Endothelial cell of umbilical vein (primary cell): Measurements from ENCODE around the gene TBCC. TPM values are rescaled to one million over a fixed set of nuclear protein-coding genes. Genes with fewer than 3 reads are reported as not detected.

Experiments
- BruUV-seq: library from RNA; stranded (reverse); fragments of 400-500 nt; replicated peaks from 2 replicates; lab custom pipeline; 2021; lab: Mats Ljungman, UMichigan
- CTCF ChIA-PET: fragments of 300-600, 350-600 bp; sonication (Branson Sonifier 250); formaldehyde crosslinking; loops from one replicate; lab custom pipeline; 2021; ENCODE audit warnings: antibody characterized with exemption, inconsistent platforms; lab: Charles Lee
- POLR2A ChIA-PET: fragments of 300-600, 350-600 bp; sonication (Branson Sonifier 250); formaldehyde crosslinking; loops from one replicate; lab custom pipeline; 2021; ENCODE audit warnings: antibody characterized with exemption, inconsistent platforms; lab: Charles Lee
- DNase-seq: peaks from one replicate; pipeline ENCODE4 v3.0.0-alpha.2; 2011; ENCODE audit warnings: low read depth, low spot score
- FAIRE-seq: peaks from 2 replicates; lab custom pipeline; 2011; peaks lifted over from hg19 to GRCh38; lab: Jason Lieb, UNC
- H2AFZ ChIP-seq: 2 replicates; pipeline ENCODE4 v1.6.0; 2012; ENCODE audit warnings: low read depth, low read length, control low read depth, inconsistent platforms
- H3K27ac ChIP-seq: 2 replicates; pipeline ENCODE4 v1.5.1; 2011; ENCODE audit warnings: low read depth, mild to moderate bottlenecking, control low read depth, low read length, moderate library complexity; ENCODE audit not compliant: insufficient read depth
- H3K27me3 ChIP-seq, 2 experiments: 2 replicates each; pipeline versions ENCODE4 v1.6.0 to v1.6.1; 2011; ENCODE audit warnings: low read length in 2 of 2, mixed read lengths in 1 of 2; ENCODE audit not compliant: control insufficient read depth in 2 of 2, insufficient read depth in 2 of 2
- H3K36me3 ChIP-seq, 2 experiments: 2 replicates in 1 of 2; 3 replicates in 1 of 2; pipeline ENCODE4 v1.5.1; 2011; ENCODE audit warnings: low read length in 2 of 2, mild to moderate bottlenecking in 1 of 2, moderate library complexity in 1 of 2; ENCODE audit not compliant: control insufficient read depth in 2 of 2, insufficient read depth in 2 of 2; ENCODE audit errors: extremely low read depth in 1 of 2
- H3K4me1 ChIP-seq: 3 replicates; pipeline ENCODE4 v1.5.1; 2011; ENCODE audit warnings: mild to moderate bottlenecking, low read length; ENCODE audit not compliant: control insufficient read depth, insufficient read depth; ENCODE audit errors: extremely low read depth
- H3K4me2 ChIP-seq: 2 replicates; pipeline ENCODE4 v1.6.1; 2011; ENCODE audit warnings: low read length, control low read depth, mixed read lengths; ENCODE audit not compliant: insufficient read depth
- H3K4me3 ChIP-seq, 3 experiments: fragments of 200-600 bp in 1 of 3; sonication (generic), shearing (Covaris generic) in 1 of 3; replicated peaks in 1 of 3; 2 replicates each; pipeline ENCODE4 v1.5.1; 2011 to 2016; ENCODE audit warnings: control low read depth in 3 of 3, low read length in 3 of 3, mild to moderate bottlenecking in 2 of 3, inconsistent platforms in 1 of 3, low read depth in 1 of 3, moderate library complexity in 1 of 3; ENCODE audit not compliant: insufficient read depth in 1 of 3
- H3K79me2 ChIP-seq: 2 replicates; pipeline ENCODE4 v1.6.0; 2012; ENCODE audit warnings: low read length, inconsistent platforms; ENCODE audit not compliant: control insufficient read depth, insufficient read depth
- H3K9ac ChIP-seq: replicated peaks from 2 replicates; pipeline ENCODE3; 2011; ENCODE audit warnings: low read length, control low read depth; ENCODE audit not compliant: insufficient read depth; ENCODE audit errors: extremely low read depth
- H3K9me1 ChIP-seq: replicated peaks from 3 replicates; pipeline ENCODE4 v1.6.0; 2011; ENCODE audit warnings: mild to moderate bottlenecking, low read length; ENCODE audit not compliant: control insufficient read depth, insufficient read depth; ENCODE audit errors: extremely low read depth
- H3K9me3 ChIP-seq: replicated peaks from 2 replicates; pipeline ENCODE4 v1.5.1; 2012; ENCODE audit warnings: low read length, inconsistent platforms; ENCODE audit not compliant: control insufficient read depth, insufficient read depth
- H4K20me1 ChIP-seq: replicated peaks from 2 replicates; pipeline ENCODE3; 2011; ENCODE audit warnings: mild to moderate bottlenecking, low read length; ENCODE audit not compliant: control insufficient read depth, insufficient read depth; ENCODE audit errors: extremely low read depth
- EZH2 ChIP-seq: IDR thresholded peaks from 2 replicates; pipeline ENCODE4 v1.6.1; 2012; ENCODE audit warnings: borderline replicate concordance, low read depth, mild to moderate bottlenecking, moderate library complexity, low read length, inconsistent platforms; ENCODE audit not compliant: severe bottlenecking
- FOS ChIP-seq: IDR thresholded peaks from 2 replicates; pipeline ENCODE4 v1.6.1; 2011; ENCODE audit warnings: mild to moderate bottlenecking, low read length, moderate library complexity, borderline replicate concordance; ENCODE audit not compliant: insufficient read depth
- GATA2 ChIP-seq: IDR thresholded peaks from 2 replicates; pipeline ENCODE4 v1.7.0; 2011; ENCODE audit warnings: low read depth, mild to moderate bottlenecking, moderate library complexity, mixed read lengths, low read length; ENCODE audit not compliant: insufficient read length, insufficient read depth
- JUN ChIP-seq: IDR thresholded peaks from 2 replicates; pipeline ENCODE4 v1.6.1; 2011; ENCODE audit warnings: borderline replicate concordance, low read depth; ENCODE audit not compliant: insufficient read length, insufficient read depth
- MYC ChIP-seq: IDR thresholded peaks from one replicate; pipeline ENCODE4 v1.6.1; 2011; ENCODE audit warnings: mild to moderate bottlenecking, low read depth, low read length
- POLR2A ChIP-seq: IDR thresholded peaks from 2 replicates; pipeline ENCODE4 v1.6.1; 2012; ENCODE audit warnings: low read depth, mild to moderate bottlenecking, control low read depth, low read length
- POLR2AphosphoS5 ChIP-seq: IDR thresholded peaks from 2 replicates; pipeline ENCODE4 v1.6.1; 2012; ENCODE audit warnings: low read depth, mild to moderate bottlenecking, control low read depth, low read length, moderate library complexity; ENCODE audit not compliant: insufficient read depth
- dilution Hi-C: fragments of 300-500 bp; cut with MboI; formaldehyde crosslinking; loops from one replicate; pipeline ENCODE4 v1.15.0; 2019; ENCODE audit warnings: low sequenced_read_pairs; ENCODE audit not compliant: extremely low pct_ligation_motif_present
- intact Hi-C: fragments of 100-400 bp; cut with micrococcal nuclease; formaldehyde crosslinking; loops from one replicate; pipeline ENCODE4 v1.10.0; 2022
- polyA plus RNA-seq, 4 experiments: library from polyadenylated mRNA; depleted of rRNA in 3 of 4; stranded (reverse) in 3 of 4; unstranded in 1 of 4; fragments of >200 nt; gene quantifications; 2 replicates each; pipeline versions ENCODE4 v1.2.1 to v1.2.3, GENCODE V29; 2011 to 2012; ENCODE audit warnings: missing spikeins in 1 of 4
- total RNA-seq: library from RNA; stranded (reverse); gene quantifications from 2 replicates; pipeline ENCODE4 v1.2.3, GENCODE V29; 2021
- TF ChIP-seq, protein P1 (sequence below): IDR thresholded peaks from 2 replicates; pipeline ENCODE4 v1.6.1; 2011; ENCODE audit not compliant: insufficient read depth, insufficient read length
- TF ChIP-seq, protein P2 (sequence below), 2 donors: IDR thresholded peaks; 1 replicate in 1 of 2; 2 replicates in 1 of 2; pipeline ENCODE4 v1.5.1; 2011; ENCODE audit warnings: low read length in 2 of 2, mild to moderate bottlenecking in 2 of 2, moderate library complexity in 2 of 2, control low read depth in 1 of 2, inconsistent platforms in 1 of 2, low read depth in 1 of 2; ENCODE audit not compliant: insufficient read depth in 1 of 2; ENCODE audit errors: extremely low read depth in 1 of 2

Gene TBCC
- total and polyA plus RNA-seq, 2 donors (not counting 3 experiments of a cell fraction or from before 2014, with no cell fraction given), result 15.9 to 19.1 TPM

DNA sequence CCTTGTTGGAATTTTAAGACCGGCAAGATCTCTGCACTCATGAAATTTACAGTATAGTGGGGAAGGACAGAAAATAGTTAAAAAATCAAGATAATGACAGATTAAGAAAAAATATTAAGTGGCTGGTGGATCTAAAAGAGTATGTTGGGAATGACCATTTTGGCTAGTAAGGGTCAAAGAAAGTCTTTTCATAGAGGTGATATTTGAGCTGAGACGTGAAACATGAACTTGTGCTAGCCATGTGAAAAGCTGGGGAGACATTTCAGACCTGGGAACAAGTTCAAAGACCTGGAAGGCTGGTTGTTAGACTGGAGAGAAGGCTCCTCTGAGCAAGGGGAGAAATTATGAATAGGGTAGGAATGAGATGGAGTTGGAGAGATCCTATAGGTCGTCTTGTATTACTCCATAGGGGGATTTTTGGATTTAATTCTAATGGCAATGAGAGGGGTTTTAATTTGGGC lies 40.7 kb upstream of the TBCC start:
- H3K4me2 ChIP-seq, result no peak overlapping the region
- H4K20me1 ChIP-seq, result no peaks in the 10 kb centered on the region
- no peaks in the 10 kb centered on the region for H3K27me3 ChIP-seq
- CTCF ChIA-PET, result interaction anchor here (1.3 to 1.4 kb wide), 2 partner anchors 38 to 94 kb away, joined by 3 read pairs; no protein-coding TSS in a partner anchor
- H3K9me3 ChIP-seq, result no peaks in the 10 kb centered on the region
- no peak overlapping the region for H2AFZ ChIP-seq
- dilution Hi-C loops (no loop called here), intact Hi-C loops (no loop called here)
- no peaks in the 10 kb centered on the region for H3K9me1 ChIP-seq
- H3K4me1 ChIP-seq, result peaks cover 10% of the 10 kb centered on the region
- H3K79me2 ChIP-seq, result peaks cover 46% of the 10 kb centered on the region
- no TSS peak for BruUV-seq
- H3K27ac ChIP-seq, result no peak overlapping the region
- no peak overlapping the region for H3K4me3 ChIP-seq
- no peaks in the 10 kb centered on the region for H3K36me3 ChIP-seq
- FAIRE-seq (no peak), DNase-seq (no peak)
- TF ChIP-seq FOS (no peak), JUN (no peak), POLR2A (no peak), MYC (no peak), EZH2 (no peak), POLR2AphosphoS5 (no peak), GATA2 (no peak)
- TF ChIP-seq, protein P1, sequence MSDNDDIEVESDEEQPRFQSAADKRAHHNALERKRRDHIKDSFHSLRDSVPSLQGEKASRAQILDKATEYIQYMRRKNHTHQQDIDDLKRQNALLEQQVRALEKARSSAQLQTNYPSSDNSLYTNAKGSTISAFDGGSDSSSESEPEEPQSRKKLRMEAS, result no peak
- TF ChIP-seq, protein P2, sequence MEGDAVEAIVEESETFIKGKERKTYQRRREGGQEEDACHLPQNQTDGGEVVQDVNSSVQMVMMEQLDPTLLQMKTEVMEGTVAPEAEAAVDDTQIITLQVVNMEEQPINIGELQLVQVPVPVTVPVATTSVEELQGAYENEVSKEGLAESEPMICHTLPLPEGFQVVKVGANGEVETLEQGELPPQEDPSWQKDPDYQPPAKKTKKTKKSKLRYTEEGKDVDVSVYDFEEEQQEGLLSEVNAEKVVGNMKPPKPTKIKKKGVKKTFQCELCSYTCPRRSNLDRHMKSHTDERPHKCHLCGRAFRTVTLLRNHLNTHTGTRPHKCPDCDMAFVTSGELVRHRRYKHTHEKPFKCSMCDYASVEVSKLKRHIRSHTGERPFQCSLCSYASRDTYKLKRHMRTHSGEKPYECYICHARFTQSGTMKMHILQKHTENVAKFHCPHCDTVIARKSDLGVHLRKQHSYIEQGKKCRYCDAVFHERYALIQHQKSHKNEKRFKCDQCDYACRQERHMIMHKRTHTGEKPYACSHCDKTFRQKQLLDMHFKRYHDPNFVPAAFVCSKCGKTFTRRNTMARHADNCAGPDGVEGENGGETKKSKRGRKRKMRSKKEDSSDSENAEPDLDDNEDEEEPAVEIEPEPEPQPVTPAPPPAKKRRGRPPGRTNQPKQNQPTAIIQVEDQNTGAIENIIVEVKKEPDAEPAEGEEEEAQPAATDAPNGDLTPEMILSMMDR (IDR thresholded peaks at IDR 0.05; ENCODE audit: extremely low read depth in 1 of 2, insufficient read depth in 1 of 2, low read depth in 1 of 2, low read length in 2 of 2), result no peak
- H3K9ac ChIP-seq, result no peak overlapping the region
- POLR2A ChIA-PET, result interaction anchor here (1.2 kb wide), 1 partner anchor 40 kb away, joined by 5 read pairs; the partner anchor contains the start of gene TBCC
